Neural cell (in vitro differentiated cells): Measurements from ENCODE around the gene PABPN1L.

Source experiments
- EP300 ChIP-seq: fragments of 450-650 bp; conservative IDR thresholded peaks from 2 replicates; pipeline ENCODE4 v1.6.1; 2014; ENCODE audit warnings: antibody characterized with exemption, mild to moderate bottlenecking, moderate library complexity; ENCODE audit not compliant: poor library complexity, severe bottlenecking
- EZH2 ChIP-seq: fragments of 200-600, 300-800 bp; shearing (Covaris generic), sonication (generic); IDR thresholded peaks from 2 replicates; pipeline ENCODE4 v1.6.1; 2014; ENCODE audit warnings: antibody characterized with exemption, low read length, borderline replicate concordance, mild to moderate bottlenecking; ENCODE audit not compliant: insufficient read depth, poor library complexity, severe bottlenecking
- MXI1 ChIP-seq: fragments of 450-650 bp; conservative IDR thresholded peaks from 2 replicates; pipeline ENCODE4 v1.6.1; 2014; ENCODE audit warnings: antibody characterized with exemption, mild to moderate bottlenecking; ENCODE audit not compliant: poor library complexity, severe bottlenecking
- POLR2AphosphoS5 ChIP-seq: IDR thresholded peaks from 2 replicates; pipeline ENCODE4 v1.6.1; 2012
- TAF1 ChIP-seq: IDR thresholded peaks from 2 replicates; pipeline ENCODE4 v1.6.1; 2012; ENCODE audit warnings: low read depth
- TF ChIP-seq, protein P1 (sequence below): fragments of 450-650 bp; IDR thresholded peaks from 2 replicates; pipeline ENCODE4 v1.5.1; 2014; ENCODE audit warnings: antibody characterized with exemption, mild to moderate bottlenecking, moderate library complexity; ENCODE audit not compliant: poor library complexity, severe bottlenecking
- TF ChIP-seq, protein P2 (sequence below): IDR thresholded peaks from 2 replicates; pipeline ENCODE4 v1.6.1; 2012; ENCODE audit warnings: borderline replicate concordance

DNA sequence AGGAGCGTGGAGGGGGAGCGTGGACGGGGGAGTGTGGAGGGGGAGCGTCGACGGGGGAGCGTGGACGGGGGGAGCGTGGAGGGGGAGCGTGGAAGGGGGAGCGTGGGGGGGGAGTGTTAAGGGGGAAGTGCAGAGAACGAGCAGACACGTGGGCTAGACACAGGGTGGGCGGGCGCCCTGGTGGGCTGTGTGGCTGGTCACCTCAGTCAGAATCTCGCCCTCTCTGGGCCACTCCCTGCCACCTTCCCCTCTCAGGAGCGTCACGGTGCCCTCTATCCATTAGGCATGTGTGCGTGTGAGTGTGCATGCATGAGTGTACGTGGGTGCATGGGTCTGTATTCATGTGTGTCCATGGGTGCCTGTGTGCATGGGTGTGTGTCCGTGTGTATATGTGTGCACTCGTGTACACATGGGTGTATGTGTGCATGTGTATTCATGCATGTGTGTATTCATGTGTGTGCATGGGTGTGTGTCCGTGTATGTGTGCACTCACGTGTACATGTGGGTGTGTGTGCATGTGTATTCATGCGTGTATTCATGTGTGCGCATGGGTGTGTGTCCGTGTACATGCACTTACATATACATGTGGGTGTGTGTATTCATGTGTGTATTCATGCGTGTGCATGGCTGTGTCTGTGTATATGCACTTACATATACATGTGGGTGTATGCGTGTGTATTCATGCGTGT is 49.3 kb upstream of the PABPN1L start:
- TF ChIP-seq, protein P1, sequence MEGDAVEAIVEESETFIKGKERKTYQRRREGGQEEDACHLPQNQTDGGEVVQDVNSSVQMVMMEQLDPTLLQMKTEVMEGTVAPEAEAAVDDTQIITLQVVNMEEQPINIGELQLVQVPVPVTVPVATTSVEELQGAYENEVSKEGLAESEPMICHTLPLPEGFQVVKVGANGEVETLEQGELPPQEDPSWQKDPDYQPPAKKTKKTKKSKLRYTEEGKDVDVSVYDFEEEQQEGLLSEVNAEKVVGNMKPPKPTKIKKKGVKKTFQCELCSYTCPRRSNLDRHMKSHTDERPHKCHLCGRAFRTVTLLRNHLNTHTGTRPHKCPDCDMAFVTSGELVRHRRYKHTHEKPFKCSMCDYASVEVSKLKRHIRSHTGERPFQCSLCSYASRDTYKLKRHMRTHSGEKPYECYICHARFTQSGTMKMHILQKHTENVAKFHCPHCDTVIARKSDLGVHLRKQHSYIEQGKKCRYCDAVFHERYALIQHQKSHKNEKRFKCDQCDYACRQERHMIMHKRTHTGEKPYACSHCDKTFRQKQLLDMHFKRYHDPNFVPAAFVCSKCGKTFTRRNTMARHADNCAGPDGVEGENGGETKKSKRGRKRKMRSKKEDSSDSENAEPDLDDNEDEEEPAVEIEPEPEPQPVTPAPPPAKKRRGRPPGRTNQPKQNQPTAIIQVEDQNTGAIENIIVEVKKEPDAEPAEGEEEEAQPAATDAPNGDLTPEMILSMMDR, result no peak
- TF ChIP-seq EP300 (no peak), EZH2 (no peak), POLR2AphosphoS5 (no peak), TAF1 (no peak), MXI1 (no peak)
- TF ChIP-seq, protein P2, sequence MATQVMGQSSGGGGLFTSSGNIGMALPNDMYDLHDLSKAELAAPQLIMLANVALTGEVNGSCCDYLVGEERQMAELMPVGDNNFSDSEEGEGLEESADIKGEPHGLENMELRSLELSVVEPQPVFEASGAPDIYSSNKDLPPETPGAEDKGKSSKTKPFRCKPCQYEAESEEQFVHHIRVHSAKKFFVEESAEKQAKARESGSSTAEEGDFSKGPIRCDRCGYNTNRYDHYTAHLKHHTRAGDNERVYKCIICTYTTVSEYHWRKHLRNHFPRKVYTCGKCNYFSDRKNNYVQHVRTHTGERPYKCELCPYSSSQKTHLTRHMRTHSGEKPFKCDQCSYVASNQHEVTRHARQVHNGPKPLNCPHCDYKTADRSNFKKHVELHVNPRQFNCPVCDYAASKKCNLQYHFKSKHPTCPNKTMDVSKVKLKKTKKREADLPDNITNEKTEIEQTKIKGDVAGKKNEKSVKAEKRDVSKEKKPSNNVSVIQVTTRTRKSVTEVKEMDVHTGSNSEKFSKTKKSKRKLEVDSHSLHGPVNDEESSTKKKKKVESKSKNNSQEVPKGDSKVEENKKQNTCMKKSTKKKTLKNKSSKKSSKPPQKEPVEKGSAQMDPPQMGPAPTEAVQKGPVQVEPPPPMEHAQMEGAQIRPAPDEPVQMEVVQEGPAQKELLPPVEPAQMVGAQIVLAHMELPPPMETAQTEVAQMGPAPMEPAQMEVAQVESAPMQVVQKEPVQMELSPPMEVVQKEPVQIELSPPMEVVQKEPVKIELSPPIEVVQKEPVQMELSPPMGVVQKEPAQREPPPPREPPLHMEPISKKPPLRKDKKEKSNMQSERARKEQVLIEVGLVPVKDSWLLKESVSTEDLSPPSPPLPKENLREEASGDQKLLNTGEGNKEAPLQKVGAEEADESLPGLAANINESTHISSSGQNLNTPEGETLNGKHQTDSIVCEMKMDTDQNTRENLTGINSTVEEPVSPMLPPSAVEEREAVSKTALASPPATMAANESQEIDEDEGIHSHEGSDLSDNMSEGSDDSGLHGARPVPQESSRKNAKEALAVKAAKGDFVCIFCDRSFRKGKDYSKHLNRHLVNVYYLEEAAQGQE, result no peak
